Umbilical cord (tissue), 2 donors: Measurements from ENCODE around the gene WASL. TPM values are rescaled to one million over a fixed set of nuclear protein-coding genes. Genes with fewer than 3 reads are reported as not detected.
A peak's percentile ranks its signal among the peaks of the same experiment; 100 is the strongest.
"Not testable (repeated sequence)": the region's sequence is repeated elsewhere in the genome, so short reads cannot be mapped to it uniquely, and the experiment has no call there.

Source experiments
- DNase-seq: peaks from one replicate; pipeline ENCODE4 v3.0.0-alpha.2; 2015; ENCODE audit warnings: low spot score
- total RNA-seq: library from RNA; depleted of rRNA; stranded (reverse); fragments of >200 nt; gene quantifications from one replicate; pipeline ENCODE4 v1.2.3, GENCODE V29; 2014; ENCODE audit warnings: low replicate concordance; ENCODE audit not compliant: insufficient read depth

WASL gene
- total RNA-seq, 1 donor from 2014 or later, result 21.4 TPM

- no peak for DNase-seq
Measured at GRCh38 chr7:123769371-123769770, 20.6 kb upstream of the WASL start.

- no peak for DNase-seq
Measured at GRCh38 chr7:123768493-123768892, 19.7 kb upstream of the WASL start.

DNA sequence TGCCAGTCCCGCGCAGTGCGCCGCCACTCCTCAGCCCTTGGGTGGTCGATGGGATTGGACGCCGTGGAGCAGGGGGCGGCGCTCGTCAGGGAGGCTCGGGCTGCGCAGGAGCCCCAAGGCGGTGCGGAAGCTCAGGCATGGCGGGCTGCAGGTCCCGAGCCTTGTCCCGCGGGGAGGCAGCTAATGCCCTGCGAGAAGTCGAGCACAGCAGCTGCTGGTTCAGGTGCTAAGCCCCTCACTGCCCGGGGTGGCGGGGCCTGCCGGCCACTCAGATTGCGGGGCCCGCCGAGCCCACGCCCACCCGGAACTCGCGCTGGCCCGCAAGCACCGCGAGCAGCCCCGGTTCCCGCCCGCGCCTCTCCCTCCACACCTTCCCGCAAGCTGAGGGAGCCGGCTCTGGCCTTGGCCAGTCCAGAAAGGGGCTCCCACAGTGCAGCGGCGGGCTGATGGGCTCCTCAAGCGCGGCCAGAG lies 14.4 kb upstream of the WASL start:
- DNase-seq, result no peak

- no peak for DNase-seq
Measured at GRCh38 chr7:123761729-123762128, 12.9 kb upstream of the WASL start.

DNA sequence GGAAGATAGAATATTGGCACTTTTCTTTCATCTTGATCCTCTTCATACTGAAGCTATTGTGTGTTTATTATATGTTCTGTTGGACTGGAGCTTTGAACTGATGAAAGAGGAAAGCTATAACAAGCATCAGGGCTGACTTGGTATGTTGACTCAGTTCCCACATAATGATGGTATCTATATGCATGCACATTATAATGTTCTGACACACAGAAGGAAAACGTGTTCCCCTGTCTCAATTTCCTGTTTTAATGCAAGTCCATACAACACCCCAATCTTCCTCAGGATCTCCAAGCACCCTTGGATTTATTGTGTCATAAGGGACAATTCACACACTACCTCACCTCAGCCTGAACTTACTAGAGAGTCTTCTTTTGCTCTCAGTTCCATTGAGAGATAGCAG lies 8.3 kb upstream of the WASL start:
- DNase-seq, result no peak

GRCh38 chr7:123755338-123755737 lies 6.5 kb upstream of the WASL start:
- DNase-seq, result no peak

GRCh38 chr7:123754271-123754871 lies 5.6 kb upstream of the WASL start:
- no peak for DNase-seq

DNA sequence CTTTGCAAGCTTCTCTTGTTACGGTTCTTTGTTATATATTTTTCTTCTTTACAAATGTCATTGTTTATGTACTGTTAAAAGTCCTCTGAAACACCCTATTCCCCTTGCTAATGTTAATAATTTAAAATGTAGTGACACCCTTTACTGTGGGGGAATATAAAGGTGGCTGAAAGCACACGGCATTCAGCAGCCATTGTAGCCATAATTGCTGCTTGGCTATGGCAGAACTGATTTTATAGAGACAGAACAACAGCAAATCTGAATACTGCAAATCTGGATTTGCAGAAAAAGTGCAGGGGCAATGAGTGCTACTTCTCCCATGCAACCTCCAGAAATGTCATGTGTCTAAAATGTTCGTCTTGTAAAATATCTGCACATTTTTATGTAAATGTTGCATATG lies 3.7 kb upstream of the WASL start:
- no peak for DNase-seq

DNA sequence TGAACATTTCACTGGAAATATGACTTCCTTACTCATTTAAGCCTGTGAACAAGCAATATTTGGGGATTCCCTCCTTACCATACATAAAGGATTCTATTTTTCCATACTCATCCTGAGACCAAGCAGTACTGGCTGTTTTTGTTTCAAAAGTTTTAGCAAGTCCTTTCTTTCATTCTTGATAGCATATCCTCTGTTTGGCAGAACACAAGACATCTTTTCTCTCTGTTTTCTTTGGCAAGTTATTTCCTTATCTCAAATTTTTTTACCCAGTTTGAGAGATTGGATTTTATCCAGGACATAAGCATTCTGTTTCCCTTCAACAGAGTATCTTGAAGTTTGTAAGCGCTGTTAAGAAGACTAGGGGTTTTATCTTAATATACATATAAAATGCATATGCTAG lies 3.0 kb upstream of the WASL start:
- DNase-seq, result peak; percentile 89

GRCh38 chr7:123750389-123751230 lies 1.8 kb upstream of the WASL start:
- DNase-seq, result no peak

DNA sequence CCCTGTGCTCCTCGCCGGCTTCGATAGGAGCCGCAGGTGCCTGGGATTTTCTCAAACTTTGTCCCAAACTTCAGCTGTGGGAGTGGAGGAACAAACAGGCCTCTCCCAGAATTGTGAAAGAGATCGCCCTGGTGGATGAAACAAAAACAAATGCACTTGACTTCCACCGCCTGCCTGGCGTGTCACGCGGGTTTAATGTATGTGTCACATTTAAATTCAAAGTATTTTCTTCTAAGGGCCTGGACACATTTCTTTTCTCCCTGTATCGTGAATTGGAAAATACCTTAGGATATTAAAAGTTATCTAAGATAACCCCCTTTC lies 694 bp upstream of the WASL start:
- no peak for DNase-seq

DNA sequence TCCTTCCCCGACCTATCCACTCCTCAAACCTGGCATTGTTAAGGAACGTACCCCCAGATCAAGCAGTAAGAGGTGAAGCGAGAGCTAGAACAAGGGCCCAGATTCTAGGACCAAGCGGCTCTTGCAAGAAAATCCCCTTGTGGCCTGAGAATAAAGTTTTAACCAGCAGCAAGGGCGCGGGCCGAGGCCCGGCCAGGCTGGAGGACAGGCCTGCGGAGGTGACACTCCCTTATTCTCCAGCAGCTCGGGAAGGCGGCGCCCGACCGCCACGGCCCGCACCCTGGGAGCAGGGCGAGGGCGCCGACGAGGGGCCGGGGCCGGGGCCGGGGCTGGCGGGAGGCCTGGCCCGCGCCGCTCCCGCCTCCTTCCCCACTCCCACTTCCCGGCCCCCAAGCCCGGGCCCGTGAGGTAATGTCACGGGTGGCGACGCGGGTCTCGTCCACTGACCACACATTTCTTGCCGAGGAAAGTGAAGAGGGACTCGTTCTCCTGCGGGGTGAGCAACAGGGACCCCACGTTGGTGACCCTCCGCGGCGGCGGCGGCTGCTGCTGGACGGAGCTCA lies 551 bp downstream of the WASL start:
- peak; percentile 55 for DNase-seq

GRCh38 chr7:123747620-123748141 lies 1.1 kb downstream of the WASL start:
- DNase-seq, result peak; percentile 84

GRCh38 chr7:123746931-123747488 lies 1.8 kb downstream of the WASL start:
- no peak for DNase-seq

- no peak for DNase-seq
Measured at GRCh38 chr7:123746055-123746454, 2.7 kb downstream of the WASL start.

DNA sequence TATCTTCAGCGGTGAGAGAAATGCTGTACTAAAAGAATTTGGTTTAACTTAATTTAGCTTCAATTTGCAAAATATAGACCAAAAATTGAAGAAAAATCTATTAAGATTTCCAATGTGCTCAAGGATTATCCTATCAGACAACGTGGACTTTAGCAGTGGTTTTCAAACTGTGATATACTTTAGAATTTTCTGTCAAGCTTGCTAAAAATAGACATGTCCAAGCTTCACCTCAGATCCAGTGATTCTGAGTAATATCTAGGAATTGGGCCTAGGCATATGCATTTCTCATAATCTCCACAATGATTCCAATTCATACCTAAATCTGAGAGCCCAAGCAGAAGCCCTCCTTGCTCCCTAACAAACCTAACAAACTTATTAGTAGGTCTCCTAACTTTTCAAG lies 3.4 kb downstream of the WASL start:
- DNase-seq, result no peak

- DNase-seq, result no peak
Measured at GRCh38 chr7:123744416-123744815, 4.4 kb downstream of the WASL start.

- no peak for DNase-seq
Measured at GRCh38 chr7:123741940-123742339, 6.9 kb downstream of the WASL start.

GRCh38 chr7:123738808-123739207 lies 10.0 kb downstream of the WASL start:
- no peak for DNase-seq

DNA sequence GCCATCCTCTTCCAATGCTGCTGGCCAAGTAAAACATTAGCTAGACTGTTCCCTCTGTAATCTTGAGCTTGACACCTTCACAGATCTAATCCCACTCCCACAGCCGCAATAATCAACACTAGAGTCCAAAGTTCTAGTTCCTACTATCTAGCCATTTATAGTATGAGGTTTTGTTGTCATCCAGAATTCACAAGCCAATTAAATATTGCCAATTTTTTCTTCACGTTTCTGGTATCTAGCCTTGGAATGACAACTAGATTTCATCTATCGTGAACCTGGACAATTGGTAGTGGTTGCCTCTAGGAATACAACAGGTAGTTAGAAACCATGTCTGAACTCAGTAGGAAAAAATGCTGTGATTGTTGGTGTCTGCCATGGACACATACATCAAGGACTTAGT lies 10.4 kb downstream of the WASL start:
- DNase-seq, result no peak

GRCh38 chr7:123737168-123737674 lies 11.6 kb downstream of the WASL start:
- DNase-seq, result not testable (repeated sequence)

DNA sequence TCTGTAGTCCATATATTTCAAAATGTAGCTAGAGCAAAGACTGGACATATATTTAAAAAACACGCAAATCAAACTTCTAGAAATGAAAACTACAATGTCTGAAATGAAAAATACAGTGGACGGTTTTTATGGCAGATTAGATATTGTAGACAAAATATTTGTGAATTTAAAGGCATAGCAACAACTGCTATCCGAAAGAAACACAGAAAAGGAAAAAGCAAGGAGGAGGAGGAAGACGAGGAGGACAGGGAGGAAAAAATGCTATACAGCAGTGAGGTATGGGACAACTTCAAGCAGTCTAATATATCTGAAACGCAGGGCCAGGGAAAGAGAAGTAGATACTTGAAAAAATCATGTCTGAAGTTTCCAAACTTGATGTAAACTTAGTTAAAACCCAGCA lies 13.3 kb downstream of the WASL start:
- DNase-seq, result no peak
